ENCODE data around the gene IFT22.
"Not testable (repeated sequence)": the region's sequence is repeated elsewhere in the genome, so short reads cannot be mapped to it uniquely, and the experiment has no call there.

Gene IFT22

DNA sequence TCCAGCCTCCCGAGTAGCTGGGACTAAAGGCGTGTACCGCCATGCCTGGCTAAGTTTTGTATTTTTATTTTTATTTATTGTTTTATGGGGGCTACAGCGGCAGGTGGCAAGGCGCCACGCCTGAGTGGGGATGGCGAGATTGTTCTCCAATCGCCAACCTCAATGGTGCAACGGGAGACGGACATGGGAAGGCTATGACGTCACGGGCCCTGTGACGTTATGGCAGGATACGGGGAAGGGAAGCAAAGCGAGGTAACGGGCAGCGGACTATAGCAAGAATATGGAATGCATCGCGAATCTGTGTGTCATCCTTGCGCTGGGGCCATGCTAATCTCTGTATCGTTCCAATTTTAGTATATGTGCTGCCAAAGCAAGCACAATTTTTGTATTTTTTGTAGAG, 51.9 kb downstream of the IFT22 start:
- H3K9me3 Mint-ChIP-seq (ENCODE audit: low read depth), result no peaks in the 10 kb centered on the region
- H3K36me3 Mint-ChIP-seq, result no peaks in the 10 kb centered on the region
- H3K4me3 Mint-ChIP-seq, result no peak overlapping the region
- no peak overlapping the region for H3K27ac Mint-ChIP-seq
- peaks cover 3% of the 10 kb centered on the region for H3K27me3 Mint-ChIP-seq
- H3K4me1 Mint-ChIP-seq (ENCODE audit: low read depth), result no peaks in the 10 kb centered on the region

GRCh38 chr7:101265622-101266516, 55.7 kb downstream of the IFT22 start:
- H3K9me3 Mint-ChIP-seq (ENCODE audit: low read depth), result no peaks in the 10 kb centered on the region
- no peak overlapping the region for H3K27ac Mint-ChIP-seq
- H3K4me1 Mint-ChIP-seq (ENCODE audit: low read depth), result no peaks in the 10 kb centered on the region
- H3K4me3 Mint-ChIP-seq, result no peak overlapping the region
- H3K36me3 Mint-ChIP-seq, result no peaks in the 10 kb centered on the region
- peaks cover 2% of the 10 kb centered on the region for H3K27me3 Mint-ChIP-seq

DNA sequence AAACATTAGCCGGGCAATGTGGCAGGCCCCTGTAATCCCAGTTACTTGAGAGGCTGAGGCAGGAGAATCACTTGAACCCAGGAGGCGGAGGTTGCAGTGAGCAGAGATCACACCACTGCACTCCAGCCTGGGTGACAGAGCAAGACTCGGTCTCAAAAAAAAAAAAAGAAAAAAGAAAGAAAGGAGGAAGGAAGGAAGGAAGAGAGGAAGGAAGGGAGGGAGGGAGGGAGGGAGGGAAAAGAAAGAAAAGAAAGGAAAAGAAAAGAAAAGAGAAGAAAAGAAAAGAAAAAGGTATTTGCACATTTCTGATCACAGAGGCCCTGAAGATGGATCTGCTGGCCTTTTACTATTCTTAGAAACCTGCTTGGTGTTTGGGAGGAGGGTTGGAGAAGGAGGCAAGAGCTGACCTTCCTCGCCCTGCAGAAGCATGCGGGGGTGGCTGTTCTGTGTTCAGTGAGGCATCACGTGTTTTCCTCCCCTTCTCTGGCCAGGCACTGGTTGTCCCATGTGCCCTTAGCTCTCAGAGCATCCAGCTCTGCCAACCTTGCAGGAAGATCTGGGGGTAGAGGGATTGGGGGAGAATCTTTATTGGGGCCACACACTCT, 57.4 kb downstream of the IFT22 start:
- not testable (repeated sequence) for H3K9me3 Mint-ChIP-seq (ENCODE audit: low read depth); H3K36me3 Mint-ChIP-seq; H3K4me3 Mint-ChIP-seq; H3K27me3 Mint-ChIP-seq; H3K4me1 Mint-ChIP-seq (ENCODE audit: low read depth); H3K27ac Mint-ChIP-seq

Data from activated naive CD8-positive, alpha-beta T cell (primary cell).